ENCODE data around the gene ASTE1. TPM values are rescaled to one million over a fixed set of nuclear protein-coding genes. Genes with fewer than 3 reads are reported as not detected.

Gene ASTE1
- total RNA-seq, 4 donors from 2014 or later: 1.2 to 2.0 (median 1.5) TPM

DNA sequence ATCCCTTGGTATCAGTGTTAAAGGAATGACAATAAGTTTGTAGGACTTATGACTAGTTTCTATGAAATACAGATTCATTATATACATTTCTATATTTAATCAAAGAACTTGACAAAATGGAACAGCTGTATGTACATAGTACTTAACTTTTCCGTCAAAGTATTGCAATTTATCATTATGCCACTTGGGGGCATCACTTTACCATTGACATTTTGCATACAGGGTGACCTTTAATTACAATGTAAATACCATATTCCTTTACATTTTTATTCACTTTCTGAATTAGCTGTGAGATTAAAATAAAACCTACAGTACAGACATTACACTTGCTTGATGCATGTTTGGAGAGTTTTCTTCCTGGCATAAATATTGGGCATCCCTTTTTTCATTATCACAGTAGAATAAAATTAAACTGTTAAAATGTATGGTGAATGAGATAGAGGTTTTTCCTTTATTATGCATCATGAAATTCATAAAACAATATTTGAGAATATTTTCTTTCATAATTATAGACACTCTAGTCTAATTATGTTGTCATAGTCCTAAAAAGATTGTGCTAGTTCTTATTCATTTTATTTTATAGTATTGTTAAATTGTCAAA lies 7.0 kb upstream of the ASTE1 start:
- Histone ChIP-seq H3K27me3 (no peaks in the 10 kb centered on the region), H3K4me1 (no peaks in the 10 kb centered on the region), H3K9me3 (no peaks in the 10 kb centered on the region), H3K4me3 (no peak overlapping the region), H3K27ac (no peak overlapping the region), H3K36me3 (no peaks in the 10 kb centered on the region)
- ATAC-seq: no peak
- DNase-seq: no peak
- in situ Hi-C loops (cut with MboI; ENCODE audit: low sequenced_read_pairs in 4 of 4) (loop anchor here in 1 of 4 donors (25.0 kb wide), 1 partner anchor 1004 kb away; the partner anchor contains the start of gene CPNE4), intact Hi-C loops (cut with DNase I; ENCODE audit: low total_unique reads) (loop anchor here (5.0 kb wide), 1 partner anchor 994 kb away; no protein-coding TSS in a partner anchor)
- no peak for TF ChIP-seq POLR2A (IDR thresholded peaks at IDR 0.05)
- TF ChIP-seq, protein P1, sequence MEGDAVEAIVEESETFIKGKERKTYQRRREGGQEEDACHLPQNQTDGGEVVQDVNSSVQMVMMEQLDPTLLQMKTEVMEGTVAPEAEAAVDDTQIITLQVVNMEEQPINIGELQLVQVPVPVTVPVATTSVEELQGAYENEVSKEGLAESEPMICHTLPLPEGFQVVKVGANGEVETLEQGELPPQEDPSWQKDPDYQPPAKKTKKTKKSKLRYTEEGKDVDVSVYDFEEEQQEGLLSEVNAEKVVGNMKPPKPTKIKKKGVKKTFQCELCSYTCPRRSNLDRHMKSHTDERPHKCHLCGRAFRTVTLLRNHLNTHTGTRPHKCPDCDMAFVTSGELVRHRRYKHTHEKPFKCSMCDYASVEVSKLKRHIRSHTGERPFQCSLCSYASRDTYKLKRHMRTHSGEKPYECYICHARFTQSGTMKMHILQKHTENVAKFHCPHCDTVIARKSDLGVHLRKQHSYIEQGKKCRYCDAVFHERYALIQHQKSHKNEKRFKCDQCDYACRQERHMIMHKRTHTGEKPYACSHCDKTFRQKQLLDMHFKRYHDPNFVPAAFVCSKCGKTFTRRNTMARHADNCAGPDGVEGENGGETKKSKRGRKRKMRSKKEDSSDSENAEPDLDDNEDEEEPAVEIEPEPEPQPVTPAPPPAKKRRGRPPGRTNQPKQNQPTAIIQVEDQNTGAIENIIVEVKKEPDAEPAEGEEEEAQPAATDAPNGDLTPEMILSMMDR (IDR thresholded peaks at IDR 0.05 in 4 of 5, conservative IDR thresholded peaks at IDR 0.05 in 1 of 5): peak in 4 of 5 experiments; percentile 29 to 53 (median 40)

DNA sequence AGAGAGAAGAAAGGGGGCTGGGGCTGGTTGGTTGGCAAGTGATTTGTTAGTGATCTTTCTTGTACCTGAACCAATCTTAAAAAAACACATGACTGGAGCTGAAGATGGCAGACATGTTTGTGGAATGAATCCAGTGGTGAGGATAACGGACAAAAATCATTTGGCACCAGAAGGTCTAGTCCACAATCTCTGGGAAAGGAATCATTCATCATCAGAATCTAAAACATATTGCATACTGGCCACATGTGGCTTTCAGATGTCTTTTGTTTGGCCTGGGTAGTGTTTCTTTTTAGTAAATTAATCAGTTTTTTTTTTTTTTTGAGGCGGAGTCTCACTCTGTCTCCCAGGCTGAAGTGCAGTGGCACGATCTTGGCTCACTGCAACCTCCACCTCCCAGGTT lies 5.0 kb upstream of the ASTE1 start:
- H3K4me1 ChIP-seq: no peaks in the 10 kb centered on the region
- no peaks in the 10 kb centered on the region for H3K36me3 ChIP-seq
- ATAC-seq: no peak
- H3K9me3 ChIP-seq: no peaks in the 10 kb centered on the region
- TF ChIP-seq, protein P1 (IDR thresholded peaks at IDR 0.05 in 4 of 5, conservative IDR thresholded peaks at IDR 0.05 in 1 of 5): no peak
- no peak for TF ChIP-seq POLR2A (IDR thresholded peaks at IDR 0.05)
- H3K4me3 ChIP-seq: no peak overlapping the region
- intact Hi-C loops (cut with DNase I; ENCODE audit: low total_unique reads): loop anchor here (5.0 kb wide), 1 partner anchor 996 kb away; no protein-coding TSS in a partner anchor
- H3K27ac ChIP-seq: no peak overlapping the region
- DNase-seq: no peak
- in situ Hi-C loops (cut with MboI; ENCODE audit: low sequenced_read_pairs in 4 of 4): loop anchor here in 1 of 4 donors (25.0 kb wide), 1 partner anchor 1006 kb away; the partner anchor contains the start of gene CPNE4
- no peaks in the 10 kb centered on the region for H3K27me3 ChIP-seq

DNA sequence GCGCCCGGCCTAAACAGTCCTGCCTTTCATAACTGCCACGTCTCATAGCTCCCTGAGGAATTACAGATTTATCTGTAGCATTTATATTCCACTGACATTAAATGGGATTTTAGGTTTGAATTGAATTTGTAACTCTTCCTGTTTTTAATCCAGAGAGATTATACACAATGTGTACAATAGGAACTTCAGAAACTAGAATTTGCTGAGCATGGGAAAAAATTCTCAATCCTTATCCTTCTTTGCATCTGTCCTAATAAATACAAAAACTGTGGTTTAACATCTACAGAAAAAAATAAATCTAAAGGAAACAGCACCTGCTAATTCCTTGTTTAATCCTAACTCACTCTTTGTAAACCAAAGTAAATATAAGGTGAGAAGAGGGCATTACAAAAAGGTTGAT lies 2.2 kb upstream of the ASTE1 start:
- Histone ChIP-seq H3K4me3 (no peak overlapping the region), H3K4me1 (peaks cover 10 to 16% of the 10 kb centered on the region in 2 donors), H3K27ac (no peak overlapping the region), H3K27me3 (no peaks in the 10 kb centered on the region), H3K9me3 (no peaks in the 10 kb centered on the region), H3K36me3 (no peaks in the 10 kb centered on the region)
- in situ Hi-C loops (cut with MboI; ENCODE audit: low sequenced_read_pairs in 4 of 4) (loop anchor here in 2 of 4 donors (10.0 to 25.0 kb wide), 2 partner anchors 476 to 1008 kb away; partner anchors contain the start of genes CPNE4 (in 1 of the 2) and MRPL3 (in 1 of the 2)), intact Hi-C loops (cut with DNase I; ENCODE audit: low total_unique reads) (loop anchor here (5.0 kb wide), 1 partner anchor 473 kb away; the partner anchor contains the start of gene MRPL3)
- TF ChIP-seq, protein P1 (IDR thresholded peaks at IDR 0.05 in 4 of 5, conservative IDR thresholded peaks at IDR 0.05 in 1 of 5): no peak
- TF ChIP-seq POLR2A (IDR thresholded peaks at IDR 0.05): no peak
- DNase-seq (no peak), ATAC-seq (no peak)

DNA sequence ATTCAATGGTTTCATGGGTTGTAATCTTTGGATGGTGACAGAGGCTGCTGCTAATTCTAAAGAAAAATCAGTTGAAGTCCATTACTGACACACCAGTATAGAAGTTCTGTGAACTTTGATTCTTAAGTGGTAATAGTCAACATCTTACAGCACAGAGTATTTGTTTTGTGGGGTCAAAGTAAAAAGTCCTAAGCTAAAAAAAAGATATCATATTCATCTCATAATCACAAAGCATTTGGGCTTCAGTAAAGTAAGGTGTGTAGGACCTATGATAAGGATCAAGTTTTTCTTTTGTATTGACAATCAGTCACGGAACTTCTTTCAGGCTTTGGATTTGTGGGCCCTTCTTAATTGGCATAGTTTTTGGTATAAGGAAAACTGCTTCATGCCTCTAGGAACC lies 1.1 kb downstream of the ASTE1 start:
- ATAC-seq: no peak
- in situ Hi-C loops (cut with MboI; ENCODE audit: low sequenced_read_pairs in 4 of 4): loop anchor here in 2 of 4 donors (10.0 to 25.0 kb wide), 2 partner anchors 479 to 1012 kb away; partner anchors contain the start of genes CPNE4 (in 1 of the 2) and MRPL3 (in 1 of the 2)

More for the DNA sequence above, 1.1 kb downstream of the ASTE1 start:
- TF ChIP-seq POLR2A (IDR thresholded peaks at IDR 0.05): no peak
- TF ChIP-seq, protein P1 (IDR thresholded peaks at IDR 0.05 in 4 of 5, conservative IDR thresholded peaks at IDR 0.05 in 1 of 5): no peak
- Histone ChIP-seq H3K9me3 (no peaks in the 10 kb centered on the region), H3K27me3 (no peaks in the 10 kb centered on the region), H3K4me1 (peaks cover 10 to 23% of the 10 kb centered on the region in 2 donors), H3K36me3 (no peaks in the 10 kb centered on the region), H3K27ac (no peak overlapping the region), H3K4me3 (peak overlapping the region; percentile 68 to 85 (median 78))
- intact Hi-C loops (cut with DNase I; ENCODE audit: low total_unique reads): loop anchor here (5.0 kb wide), 1 partner anchor 477 kb away; the partner anchor contains the start of gene MRPL3
- no peak for DNase-seq
